HepG2 (cell line): ENCODE results near the gene UHMK1. TPM values are rescaled to one million over a fixed set of nuclear protein-coding genes. Genes with fewer than 3 reads are reported as not detected.

Source experiments
- ATAC-seq: fragments of 200-7000 bp; cut with Tn5 transposase; 3 replicates; pipeline ENCODE4 v1.9.1; 2020; ENCODE audit warnings: mild to moderate bottlenecking, moderate library complexity
- BruUV-seq: library from RNA; stranded (reverse); fragments of 400-500 nt; replicated peaks from 2 replicates; lab custom pipeline; 2021; lab: Mats Ljungman, UMichigan
- CTCF ChIA-PET: fragments of 300-600 bp; formaldehyde crosslinking; extraction: SDS; loops from one replicate; lab custom pipeline; 2021; ENCODE audit warnings: low total read pairs, inconsistent platforms, low intra/inter-chr PET ratio; lab: Yijun Ruan, JAX
- POLR2A ChIA-PET: fragments of 350-600 bp; sonication (Branson Sonifier 250); formaldehyde crosslinking; loops from one replicate; lab custom pipeline; 2020; ENCODE audit warnings: antibody characterized with exemption, inconsistent platforms; lab: Yijun Ruan, JAX
- DNase-seq: peaks from one replicate; pipeline ENCODE4 v3.0.0-alpha.2; 2015; ENCODE audit warnings: low spot score
- FAIRE-seq: peaks from 3 replicates; lab custom pipeline; 2011; peaks lifted over from hg19 to GRCh38; lab: Jason Lieb, UNC
- H2AFZ ChIP-seq: one replicate; pipeline ENCODE4 v1.6.1; 2011; ENCODE audit warnings: low read length, inconsistent platforms
- H3K27ac ChIP-seq: fragments of 300-600 bp; 3 replicates; pipeline ENCODE4 v1.8.0; 2011; ENCODE audit warnings: mixed run types, mild to moderate bottlenecking, mixed read lengths, low read length, inconsistent platforms; ENCODE audit not compliant: insufficient read depth; ENCODE audit errors: extremely low read length
- H3K27me3 ChIP-seq, 2 experiments: fragments of 200-600 bp in 1 of 2; 2 replicates in 1 of 2; 3 replicates in 1 of 2; pipeline versions ENCODE4 v1.6.0 to v1.8.0; 2011; ENCODE audit warnings: low read length in 2 of 2, mild to moderate bottlenecking in 2 of 2, moderate library complexity in 2 of 2, inconsistent platforms in 1 of 2; ENCODE audit not compliant: insufficient read depth in 2 of 2, control insufficient read depth in 1 of 2
- H3K36me3 ChIP-seq, 2 experiments: fragments of 200-600 bp in 1 of 2; replicated peaks in 1 of 2; 2 replicates in 1 of 2; 3 replicates in 1 of 2; pipeline versions ENCODE4 v1.5.1 to v1.8.0; 2011; ENCODE audit warnings: low read length in 2 of 2, inconsistent platforms in 1 of 2; ENCODE audit not compliant: insufficient read depth in 2 of 2, control insufficient read depth in 1 of 2
- H3K4me1 ChIP-seq: 2 replicates; pipeline ENCODE4 v1.5.1; 2012; ENCODE audit warnings: low read length, inconsistent platforms; ENCODE audit not compliant: insufficient read depth
- H3K4me2 ChIP-seq: 2 replicates; pipeline ENCODE4 v1.6.0; 2011; ENCODE audit warnings: low read depth, low read length, inconsistent platforms
- H3K4me3 ChIP-seq, 3 experiments: fragments of 200-600 bp in 1 of 3; sonication (generic), shearing (Covaris generic) in 1 of 3; replicated peaks in 1 of 3; 2 replicates each; pipeline ENCODE4 v1.5.1; 2011 to 2016; ENCODE audit warnings: low read length in 3 of 3, inconsistent platforms in 2 of 3, low read depth in 2 of 3, mild to moderate bottlenecking in 2 of 3, control low read depth in 1 of 3, mixed read lengths in 1 of 3; ENCODE audit not compliant: insufficient read depth in 1 of 3
- H3K79me2 ChIP-seq: one replicate; pipeline ENCODE4 v1.6.1; 2011; ENCODE audit warnings: low read length, inconsistent platforms; ENCODE audit not compliant: insufficient read depth
- H3K9ac ChIP-seq: 2 replicates; pipeline ENCODE4 v1.6.0; 2011; ENCODE audit warnings: mild to moderate bottlenecking, low read depth, low read length, inconsistent platforms; ENCODE audit not compliant: insufficient read depth
- H3K9me3 ChIP-seq: 2 replicates; pipeline ENCODE4 v1.5.1; 2012; ENCODE audit warnings: mild to moderate bottlenecking, low read length
- H4K20me1 ChIP-seq: 2 replicates; pipeline ENCODE4 v1.6.0; 2011; ENCODE audit warnings: inconsistent platforms, mild to moderate bottlenecking, low read length, moderate library complexity; ENCODE audit not compliant: insufficient read depth
- CBX5 ChIP-seq: sonication (generic); formaldehyde crosslinking; IDR thresholded peaks from 2 replicates; pipeline ENCODE4 v1.4.0; 2020; ENCODE audit warnings: missing genetic modification reagents, borderline replicate concordance
- DNMT3B ChIP-seq: conservative IDR thresholded peaks from 2 replicates; pipeline ENCODE4 v1.6.1; 2016; ENCODE audit warnings: missing biosample characterization, control low read depth
- ESRRA ChIP-seq: sonication (generic); formaldehyde crosslinking; IDR thresholded peaks from 2 replicates; pipeline ENCODE4 v1.5.1; 2020; ENCODE audit warnings: mild to moderate bottlenecking, low read depth, missing genetic modification reagents
- HOXD1 ChIP-seq: sonication (generic); formaldehyde crosslinking; IDR thresholded peaks from 2 replicates; pipeline ENCODE4 v1.5.0; 2020; ENCODE audit warnings: missing genetic modification reagents
- JUNB ChIP-seq: sonication (generic); formaldehyde crosslinking; IDR thresholded peaks from 2 replicates; pipeline ENCODE4 v1.8.0; 2022; ENCODE audit warnings: missing genetic modification reagents, mild to moderate bottlenecking, borderline replicate concordance
- KDM6A ChIP-seq: IDR thresholded peaks from 2 replicates; pipeline ENCODE4 v1.6.1; 2016; ENCODE audit warnings: low read depth
- PHF5A ChIP-seq: IDR thresholded peaks from one replicate; pipeline ENCODE4 v1.6.1; 2018; ENCODE audit warnings: low read depth, missing genetic modification reagents; ENCODE audit not compliant: unreplicated experiment
- RFXANK ChIP-seq: IDR thresholded peaks from 2 replicates; pipeline ENCODE4 v1.6.1; 2016
- TRAFD1 ChIP-seq: sonication (generic); formaldehyde crosslinking; IDR thresholded peaks from 2 replicates; pipeline ENCODE4 v1.5.1; 2020; ENCODE audit warnings: missing genetic modification reagents, mild to moderate bottlenecking, borderline replicate concordance
- U2AF2 ChIP-seq: fragments of 200-400 bp; formaldehyde crosslinking; IDR thresholded peaks from 2 replicates; pipeline ENCODE4 v1.6.1; 2017; ENCODE audit warnings: low read depth, mild to moderate bottlenecking, low read length
- ZNF101 ChIP-seq: sonication (generic); formaldehyde crosslinking; IDR thresholded peaks from 2 replicates; pipeline ENCODE4 v1.4.0; 2020; ENCODE audit warnings: mild to moderate bottlenecking, low read depth, missing genetic modification reagents, borderline replicate concordance
- ZNF484 ChIP-seq: sonication (generic); formaldehyde crosslinking; IDR thresholded peaks from 2 replicates; pipeline ENCODE4 v1.5.1; 2020; ENCODE audit warnings: mild to moderate bottlenecking, low read depth, missing genetic modification reagents, borderline replicate concordance
- ZSCAN29 ChIP-seq: sonication (generic); formaldehyde crosslinking; conservative IDR thresholded peaks from 2 replicates; pipeline ENCODE4 v1.4.0; 2020; ENCODE audit warnings: mild to moderate bottlenecking, missing genetic modification reagents
- WGBS: methylation state at CpG from one replicate; pipeline ENCODE4 v1.1.6; 2017; ENCODE audit warnings: low lambda C conversion rate; 5-methylcytosine and 5-hydroxymethylcytosine counted together
- in situ Hi-C: cut with HindIII; loops from 2 replicates; pipeline ENCODE4 v1.10.0; 2017; ENCODE audit warnings: low pct_unique_long_range_greater_than_20kb; ENCODE audit not compliant: extremely low pct_ligation_motif_present
- intact Hi-C: fragments of 100-400 bp; cut with micrococcal nuclease; formaldehyde crosslinking; loops from one replicate; pipeline ENCODE4 v1.10.0; 2022; ENCODE audit not compliant: unreplicated experiment
- polyA plus RNA-seq, 8 experiments: library from polyadenylated mRNA; depleted of rRNA in 3 of 8; stranded (reverse) in 7 of 8; unstranded in 1 of 8; fragments of >200 nt; fragmentation: Illumina TruSeq in 4 of 8; extraction: Trizol in 4 of 8; gene quantifications; 2 replicates each; pipeline versions ENCODE4 v1.2.1 to v1.2.3, GENCODE V29; 2011 to 2016; ENCODE audit warnings: low read depth in 4 of 8, missing spikeins in 1 of 8, mixed read lengths in 1 of 8; ENCODE audit not compliant: insufficient read depth in 1 of 8
- small RNA-seq, 3 experiments: library from RNA; depleted of rRNA; stranded (forward); fragments of <200 nt; gene quantifications; one replicate each; pipeline ENCODE3, GENCODE V24; 2012; ENCODE audit warnings: low read depth in 2 of 3, low replicate concordance in 1 of 3; ENCODE audit not compliant: insufficient read length in 3 of 3, insufficient read depth in 2 of 3
- total RNA-seq, 5 experiments: library from RNA; depleted of rRNA; stranded (reverse); fragments of >200 nt; fragmentation: Illumina TruSeq; extraction: Trizol; gene quantifications; 2 replicates each; pipeline ENCODE4 v1.2.3, GENCODE V29; 2016; ENCODE audit warnings: low read depth in 1 of 5
- TF ChIP-seq, protein P1 (sequence below): sonication (generic); formaldehyde crosslinking; IDR thresholded peaks from 2 replicates; pipeline ENCODE4 v1.4.0; 2020; ENCODE audit warnings: missing genetic modification reagents, borderline replicate concordance
- TF ChIP-seq, protein P2 (sequence below): IDR thresholded peaks from 2 replicates; pipeline ENCODE4 v1.6.1; 2016; ENCODE audit warnings: missing genetic modification reagents, missing compliant biosample characterization

Gene UHMK1
- total and polyA plus RNA-seq, 2 of the 13 experiments (the other 11 are each of a cell fraction or from before 2014, with no cell fraction given) = 12.9 to 20.0 TPM

DNA sequence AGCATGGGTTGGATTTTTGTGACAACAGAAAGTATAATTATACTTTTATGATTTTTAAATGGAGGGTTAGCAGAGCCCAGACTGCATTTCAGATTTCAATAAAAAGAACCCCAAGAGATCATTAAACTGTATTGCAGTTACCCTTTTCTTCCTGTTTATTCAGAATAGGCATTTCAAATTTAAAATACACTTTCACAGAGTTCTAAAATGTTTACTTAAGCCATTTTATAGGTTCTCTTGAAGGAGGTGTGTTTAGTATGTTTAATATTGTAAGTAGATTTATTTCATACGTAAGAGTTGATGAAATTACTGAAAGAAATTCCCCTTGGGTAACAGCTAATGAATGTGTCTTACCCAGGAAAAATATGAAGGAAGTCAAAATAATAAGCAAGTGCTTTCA is 81.3 kb downstream of the UHMK1 start:
- no TSS peak for BruUV-seq
- ATAC-seq (no peak), FAIRE-seq (no peak)
- intact Hi-C loops = no loop called here
- 100% methylated on average over 1 of the region's 1 CpG for WGBS
- in situ Hi-C loops = no loop called here
- CTCF ChIA-PET = no interaction called here
- Histone ChIP-seq H3K9me3 (no peaks in the 10 kb centered on the region), H3K36me3 (peaks cover 12 to 58% of the 10 kb centered on the region in 2 experiments), H3K4me1 (no peaks in the 10 kb centered on the region), H3K9ac (no peak overlapping the region)
- TF ChIP-seq ZNF101 (CRISPR knock-in tag) (no peak), PHF5A (CRISPR knock-in tag) (no peak), JUNB (no peak), ESRRA (CRISPR knock-in tag) (no peak), U2AF2 (no peak), ZNF484 (no peak), RFXANK (no peak), ZSCAN29 (CRISPR knock-in tag) (no peak), TRAFD1 (CRISPR knock-in tag) (no peak), CBX5 (CRISPR knock-in tag) (no peak), HOXD1 (no peak), KDM6A (CRISPR knock-in tag) (no peak), DNMT3B (CRISPR knock-in tag) (no peak)
- TF ChIP-seq, protein P1, sequence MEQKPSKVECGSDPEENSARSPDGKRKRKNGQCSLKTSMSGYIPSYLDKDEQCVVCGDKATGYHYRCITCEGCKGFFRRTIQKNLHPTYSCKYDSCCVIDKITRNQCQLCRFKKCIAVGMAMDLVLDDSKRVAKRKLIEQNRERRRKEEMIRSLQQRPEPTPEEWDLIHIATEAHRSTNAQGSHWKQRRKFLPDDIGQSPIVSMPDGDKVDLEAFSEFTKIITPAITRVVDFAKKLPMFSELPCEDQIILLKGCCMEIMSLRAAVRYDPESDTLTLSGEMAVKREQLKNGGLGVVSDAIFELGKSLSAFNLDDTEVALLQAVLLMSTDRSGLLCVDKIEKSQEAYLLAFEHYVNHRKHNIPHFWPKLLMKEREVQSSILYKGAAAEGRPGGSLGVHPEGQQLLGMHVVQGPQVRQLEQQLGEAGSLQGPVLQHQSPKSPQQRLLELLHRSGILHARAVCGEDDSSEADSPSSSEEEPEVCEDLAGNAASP (CRISPR knock-in tag) = no peak
- TF ChIP-seq, protein P2, sequence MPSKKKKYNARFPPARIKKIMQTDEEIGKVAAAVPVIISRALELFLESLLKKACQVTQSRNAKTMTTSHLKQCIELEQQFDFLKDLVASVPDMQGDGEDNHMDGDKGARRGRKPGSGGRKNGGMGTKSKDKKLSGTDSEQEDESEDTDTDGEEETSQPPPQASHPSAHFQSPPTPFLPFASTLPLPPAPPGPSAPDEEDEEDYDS (CRISPR knock-in tag) = no peak
- TF ChIP-seq, all 625 proteins: peak for 0
- H3K27ac ChIP-seq = no peak overlapping the region
- DNase-seq = no peak
- H2AFZ ChIP-seq = no peak overlapping the region
- 0 out of 2 replicates have a peak, but pooled peaks cover 3% of the 10 kb centered on the region for H4K20me1 ChIP-seq
- no peaks in the 10 kb centered on the region for H3K27me3 ChIP-seq
- peaks cover 8% of the 10 kb centered on the region for H3K79me2 ChIP-seq
- POLR2A ChIA-PET = no interaction called here
- H3K4me2 ChIP-seq = no peak overlapping the region
- H3K4me3 ChIP-seq = no peak overlapping the region

Small RNA genes within 50 kb of the gene (small RNA-seq; reads per million reads assigned to genes)
- 0 reads per million in 3 experiments for gene UQCRBP2

Other genes starting within 250 kb of the UHMK1 start
- gene SPATA46, start 121.0 kb upstream of the UHMK1 start, total RNA-seq (2016; rRNA removed; fragmentation: Illumina TruSeq; extraction: Trizol) = not detected in 2 replicates
- not detected in 2 replicates for gene SPATA46, start 121.0 kb upstream of the UHMK1 start, polyA plus RNA-seq (2011; rRNA removed)
- 4.7 and 7.2 TPM in 2 replicates for gene C1orf226, start 116.1 kb upstream of the UHMK1 start, total RNA-seq (2016; rRNA removed; fragmentation: Illumina TruSeq; extraction: Trizol)
- 4.9 and 6.0 TPM in 2 replicates for gene C1orf226, start 116.1 kb upstream of the UHMK1 start, polyA plus RNA-seq (2011; rRNA removed)
- gene SH2D1B, start 85.7 kb upstream of the UHMK1 start, total RNA-seq (2016; rRNA removed; fragmentation: Illumina TruSeq; extraction: Trizol) = not detected in 2 replicates
- not detected in 2 replicates for gene SH2D1B, start 85.7 kb upstream of the UHMK1 start, polyA plus RNA-seq (2011; rRNA removed)
- gene UAP1, start 63.9 kb downstream of the UHMK1 start, total RNA-seq (2016; rRNA removed; fragmentation: Illumina TruSeq; extraction: Trizol) = 117 and 162 TPM in 2 replicates
- gene UAP1, start 63.9 kb downstream of the UHMK1 start, polyA plus RNA-seq (2011; rRNA removed) = 37.9 and 48.4 TPM in 2 replicates
- 0.13 and 0.38 TPM in 2 replicates for gene DDR2, start 134.6 kb downstream of the UHMK1 start, total RNA-seq (2016; rRNA removed; fragmentation: Illumina TruSeq; extraction: Trizol)
- gene DDR2, start 134.6 kb downstream of the UHMK1 start, polyA plus RNA-seq (2011; rRNA removed) = 0.30 and 0.36 TPM in 2 replicates